HG02623 (cell line): ENCODE measurements around the gene PPP2R2C.

ENCODE experiments used
- ATAC-seq: cut with Tn5 transposase; IDR thresholded peaks from one replicate; pipeline ENCODE4 v1.9.1; 2021; ENCODE audit warnings: moderate library complexity; ENCODE audit not compliant: unreplicated experiment

The PPP2R2C gene

GRCh38 chr4:6383009-6383404 is 89.4 kb downstream of the PPP2R2C start:
- no peak for ATAC-seq

GRCh38 chr4:6381571-6382123 is 90.8 kb downstream of the PPP2R2C start:
- ATAC-seq: no peak

GRCh38 chr4:6380746-6381410 is 91.5 kb downstream of the PPP2R2C start:
- no peak for ATAC-seq

- no peak for ATAC-seq
Observed at GRCh38 chr4:6379767-6380745, 92.4 kb downstream of the PPP2R2C start.

- ATAC-seq: no peak
Observed at GRCh38 chr4:6378493-6379445, 93.6 kb downstream of the PPP2R2C start.

GRCh38 chr4:6377626-6378492 is 94.6 kb downstream of the PPP2R2C start:
- ATAC-seq: no peak

- ATAC-seq: no peak
Observed at GRCh38 chr4:6375620-6376295, 96.7 kb downstream of the PPP2R2C start.

GRCh38 chr4:6374575-6374974 is 97.8 kb downstream of the PPP2R2C start:
- no peak for ATAC-seq

- no peak for ATAC-seq
Observed at GRCh38 chr4:6373541-6374410, 98.6 kb downstream of the PPP2R2C start.

- ATAC-seq: peak; percentile 58
Observed at GRCh38 chr4:6372649-6373525, 99.5 kb downstream of the PPP2R2C start.

GRCh38 chr4:6371812-6372211 is 100.6 kb downstream of the PPP2R2C start:
- ATAC-seq: no peak

GRCh38 chr4:6371271-6371670 is 101.1 kb downstream of the PPP2R2C start:
- ATAC-seq: no peak

- ATAC-seq: no peak
Observed at GRCh38 chr4:6369924-6370645, 102.3 kb downstream of the PPP2R2C start.

- no peak for ATAC-seq
Observed at GRCh38 chr4:6369511-6369910, 102.9 kb downstream of the PPP2R2C start.

GRCh38 chr4:6369035-6369434 is 103.4 kb downstream of the PPP2R2C start:
- ATAC-seq: no peak

GRCh38 chr4:6368601-6369000 is 103.8 kb downstream of the PPP2R2C start:
- ATAC-seq: no peak

- ATAC-seq: no peak
Observed at GRCh38 chr4:6368096-6368495, 104.3 kb downstream of the PPP2R2C start.
